Measurements from ENCODE around the gene SNX30.

DNA sequence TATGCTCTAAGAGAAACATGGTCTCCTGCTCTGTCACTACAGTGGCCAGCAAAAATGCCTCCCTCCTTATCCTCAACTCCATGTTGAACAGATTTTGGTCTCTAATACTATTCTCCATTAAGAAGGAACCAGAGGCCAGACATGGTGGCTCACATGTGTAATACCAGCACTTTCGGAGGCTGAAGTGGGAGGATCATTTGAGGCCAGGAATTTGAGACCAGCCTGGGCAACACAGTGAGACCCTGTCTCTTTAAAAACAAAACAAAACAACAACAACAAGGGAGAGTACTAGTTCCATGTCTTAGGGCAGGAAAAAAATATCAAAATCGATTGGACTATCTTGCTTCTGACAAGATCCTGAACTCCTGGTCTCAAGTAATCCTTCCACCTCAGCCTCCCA lies 47.3 kb upstream of the SNX30 start:
- TF ChIP-seq, protein P1, sequence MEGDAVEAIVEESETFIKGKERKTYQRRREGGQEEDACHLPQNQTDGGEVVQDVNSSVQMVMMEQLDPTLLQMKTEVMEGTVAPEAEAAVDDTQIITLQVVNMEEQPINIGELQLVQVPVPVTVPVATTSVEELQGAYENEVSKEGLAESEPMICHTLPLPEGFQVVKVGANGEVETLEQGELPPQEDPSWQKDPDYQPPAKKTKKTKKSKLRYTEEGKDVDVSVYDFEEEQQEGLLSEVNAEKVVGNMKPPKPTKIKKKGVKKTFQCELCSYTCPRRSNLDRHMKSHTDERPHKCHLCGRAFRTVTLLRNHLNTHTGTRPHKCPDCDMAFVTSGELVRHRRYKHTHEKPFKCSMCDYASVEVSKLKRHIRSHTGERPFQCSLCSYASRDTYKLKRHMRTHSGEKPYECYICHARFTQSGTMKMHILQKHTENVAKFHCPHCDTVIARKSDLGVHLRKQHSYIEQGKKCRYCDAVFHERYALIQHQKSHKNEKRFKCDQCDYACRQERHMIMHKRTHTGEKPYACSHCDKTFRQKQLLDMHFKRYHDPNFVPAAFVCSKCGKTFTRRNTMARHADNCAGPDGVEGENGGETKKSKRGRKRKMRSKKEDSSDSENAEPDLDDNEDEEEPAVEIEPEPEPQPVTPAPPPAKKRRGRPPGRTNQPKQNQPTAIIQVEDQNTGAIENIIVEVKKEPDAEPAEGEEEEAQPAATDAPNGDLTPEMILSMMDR (IDR thresholded peaks at IDR 0.05; ENCODE audit: low read length), result no peak
- TF ChIP-seq EZH2 (IDR thresholded peaks at IDR 0.05; ENCODE audit: borderline replicate concordance, low read length), result no peak
